B cell (primary cell): ENCODE data around the gene SNX24. TPM values are rescaled to one million over a fixed set of nuclear protein-coding genes. Genes with fewer than 3 reads are reported as not detected.

Experiments
- ATAC-seq: fragments of 200-7000 bp; cut with Tn5 transposase; one replicate; pipeline ENCODE4 v1.10.0; 2021; ENCODE audit warnings: low read depth, mild to moderate bottlenecking, moderate number of reproducible peaks, moderate library complexity
- CTCF ChIA-PET: fragments of 350-600 bp; sonication (Branson Sonifier 250); formaldehyde crosslinking; loops from one replicate; lab custom pipeline; 2021; ENCODE audit warnings: antibody characterized with exemption, inconsistent platforms; lab: Charles Lee
- POLR2A ChIA-PET: fragments of 350-600 bp; sonication (Branson Sonifier 250); formaldehyde crosslinking; loops from one replicate; lab custom pipeline; 2021; ENCODE audit warnings: antibody characterized with exemption; lab: Charles Lee
- DNase-seq: peaks from one replicate; pipeline ENCODE4 v3.0.0; 2013
- H2AFZ ChIP-seq: 2 replicates; pipeline ENCODE4 v1.6.1; 2012; ENCODE audit warnings: mild to moderate bottlenecking, low read depth, low read length; ENCODE audit not compliant: insufficient read depth, poor library complexity, severe bottlenecking
- H3K27ac ChIP-seq, 2 donors: 1 replicate in 1 of 2; 2 replicates in 1 of 2; pipeline ENCODE4 v1.5.1; 2012 to 2013; ENCODE audit warnings: low read length in 2 of 2, mild to moderate bottlenecking in 2 of 2, moderate library complexity in 1 of 2
- H3K27me3 ChIP-seq, 4 experiments: fragments of 200-600 bp in 1 of 4; sonication (generic) in 1 of 4; replicated peaks in 1 of 4; 1 replicate in 2 of 4; 2 replicates in 2 of 4; pipeline versions ENCODE4 v1.6.1 to v1.7.0; 2013 to 2016; ENCODE audit warnings: low read length in 3 of 4, mild to moderate bottlenecking in 2 of 4, mixed read lengths in 1 of 4, moderate library complexity in 1 of 4; ENCODE audit not compliant: insufficient read depth in 4 of 4, control insufficient read depth in 3 of 4; ENCODE audit errors: control extremely low read depth in 1 of 4
- H3K36me3 ChIP-seq, 2 experiments: replicated peaks in 1 of 2; 1 replicate in 1 of 2; 2 replicates in 1 of 2; pipeline versions ENCODE4 v1.6.1 to v1.7.1; 2013; ENCODE audit warnings: low read length in 1 of 2; ENCODE audit not compliant: insufficient read depth in 2 of 2, control insufficient read depth in 1 of 2; ENCODE audit errors: control extremely low read depth in 1 of 2, extremely low read depth in 1 of 2
- H3K4me1 ChIP-seq, 2 donors: fragments of 200-600 bp in 1 of 2; sonication (generic) in 1 of 2; 1 replicate in 1 of 2; 2 replicates in 1 of 2; pipeline versions ENCODE4 v1.5.1 to v1.6.1; 2013 to 2017; ENCODE audit warnings: low read length in 2 of 2; ENCODE audit not compliant: control insufficient read depth in 2 of 2, insufficient read depth in 2 of 2
- H3K4me2 ChIP-seq: replicated peaks from 2 replicates; pipeline ENCODE3; 2012; ENCODE audit warnings: mild to moderate bottlenecking, low read depth, low read length; ENCODE audit not compliant: poor library complexity, severe bottlenecking
- H3K4me3 ChIP-seq, 5 experiments: fragments of 200-600 bp in 1 of 5; sonication (generic) in 1 of 5; 1 replicate in 3 of 5; 2 replicates in 2 of 5; pipeline versions ENCODE4 v1.5.1 to v1.7.0; 2011 to 2016; ENCODE audit warnings: low read length in 4 of 5, mild to moderate bottlenecking in 4 of 5, low read depth in 2 of 5, control low read depth in 1 of 5, moderate library complexity in 1 of 5; ENCODE audit not compliant: insufficient read depth in 1 of 5; ENCODE audit errors: control extremely low read depth in 1 of 5, extremely low read depth in 1 of 5
- H3K79me2 ChIP-seq: fragments of 200-600 bp; sonication (generic); one replicate; pipeline ENCODE4 v1.6.0; 2016; ENCODE audit warnings: low read length; ENCODE audit not compliant: control insufficient read depth, insufficient read depth
- H3K9ac ChIP-seq: fragments of 200-600 bp; sonication (generic); 2 replicates; pipeline ENCODE4 v1.6.1; 2017; ENCODE audit warnings: mild to moderate bottlenecking, low read length, moderate library complexity
- H3K9me3 ChIP-seq, 3 donors: one replicate each; pipeline versions ENCODE4 v1.6.1 to v1.7.1; 2013; ENCODE audit warnings: low read length in 2 of 3; ENCODE audit not compliant: control insufficient read depth in 2 of 3, insufficient read depth in 1 of 3; ENCODE audit errors: control extremely low read depth in 1 of 3
- H4K20me1 ChIP-seq: 2 replicates; pipeline ENCODE4 v1.6.0; 2012; ENCODE audit warnings: mild to moderate bottlenecking, low read length; ENCODE audit not compliant: insufficient read depth, control insufficient read depth, poor library complexity, severe bottlenecking
- H3K27ac Mint-ChIP-seq: one replicate; pipeline ENCODE4 v1.8.0; 2021; ENCODE audit warnings: mixed read lengths
- H3K27me3 Mint-ChIP-seq: one replicate; pipeline ENCODE4 v1.8.0; 2021; ENCODE audit warnings: mixed read lengths
- H3K4me1 Mint-ChIP-seq: one replicate; pipeline ENCODE4 v1.8.0; 2021; ENCODE audit warnings: mixed read lengths
- H3K4me3 Mint-ChIP-seq: one replicate; pipeline ENCODE4 v1.8.0; 2021; ENCODE audit warnings: mixed read lengths
- H3K9me3 Mint-ChIP-seq: one replicate; pipeline ENCODE4 v1.8.0; 2022; ENCODE audit warnings: mixed read lengths; ENCODE audit not compliant: insufficient read depth
- EZH2 ChIP-seq: IDR thresholded peaks from 2 replicates; pipeline ENCODE4 v1.6.1; 2012; ENCODE audit warnings: borderline replicate concordance, low read depth, mild to moderate bottlenecking, moderate library complexity, low read length; ENCODE audit not compliant: insufficient read depth, poor library complexity, severe bottlenecking
- WGBS: methylation state at CpG from one replicate; pipeline ENCODE4 v1.1.5; 2013; ENCODE audit warnings: missing lambda C conversion rate; ENCODE audit not compliant: insufficient coverage; 5-methylcytosine and 5-hydroxymethylcytosine counted together
- intact Hi-C: fragments of 100-400 bp; cut with micrococcal nuclease; formaldehyde crosslinking; loops from one replicate; pipeline ENCODE4 v1.10.0; 2022
- polyA plus RNA-seq: library from polyadenylated mRNA; depleted of rRNA; stranded (reverse); fragments of >200 nt; gene quantifications from 2 replicates; pipeline ENCODE4 v1.2.3, GENCODE V29; 2012
- total RNA-seq, 2 donors: library from RNA; stranded (reverse); fragments of 120-200 nt in 1 of 2; gene quantifications; 1 replicate in 1 of 2; 2 replicates in 1 of 2; pipeline versions ENCODE4 v1.2.3 to v1.2.4, GENCODE V29; 2013 to 2022
- TF ChIP-seq, protein P1 (sequence below): fragments of 200-600 bp; IDR thresholded peaks from one replicate; pipeline ENCODE4 v1.8.0; 2022; ENCODE audit warnings: antibody characterized with exemption, mild to moderate bottlenecking

Gene SNX24
- total and polyA plus RNA-seq, 2 donors (not counting 1 experiment from before 2014, with no cell fraction given) = 1.1 to 9.3 TPM

DNA sequence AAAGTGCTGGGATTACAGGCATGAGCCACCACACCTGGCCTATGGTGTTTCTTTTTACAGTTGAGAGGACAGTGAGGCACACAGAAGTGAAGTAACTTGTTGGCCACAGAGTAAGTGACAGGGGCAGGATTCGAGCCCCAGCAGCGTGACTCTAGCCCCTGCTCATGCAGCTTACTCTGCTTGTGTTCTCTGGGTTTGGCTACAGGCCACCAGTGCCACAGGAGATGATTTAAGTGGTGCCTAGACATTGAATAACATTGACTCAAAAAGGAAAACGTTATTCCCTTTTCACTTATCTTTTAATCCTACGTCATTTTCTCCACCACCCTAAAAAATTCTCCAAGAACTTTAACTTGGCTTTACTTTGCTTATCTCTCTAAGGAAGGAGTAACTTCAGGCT lies 61.4 kb downstream of the SNX24 start:
- Mint-ChIP-seq H3K4me1 (peaks cover 7% of the 10 kb centered on the region), H3K27me3 (no peaks in the 10 kb centered on the region), H3K27ac (no peak overlapping the region), H3K4me3 (no peak overlapping the region), H3K9me3 (no peaks in the 10 kb centered on the region)
- H3K4me1 ChIP-seq = no peaks in the 10 kb centered on the region
- no peaks in the 10 kb centered on the region for H3K79me2 ChIP-seq
- CTCF ChIA-PET = no interaction called here
- H3K4me2 ChIP-seq = no peak overlapping the region
- intact Hi-C loops = no loop called here
- H3K27ac ChIP-seq = no peak overlapping the region
- TF ChIP-seq, protein P1, sequence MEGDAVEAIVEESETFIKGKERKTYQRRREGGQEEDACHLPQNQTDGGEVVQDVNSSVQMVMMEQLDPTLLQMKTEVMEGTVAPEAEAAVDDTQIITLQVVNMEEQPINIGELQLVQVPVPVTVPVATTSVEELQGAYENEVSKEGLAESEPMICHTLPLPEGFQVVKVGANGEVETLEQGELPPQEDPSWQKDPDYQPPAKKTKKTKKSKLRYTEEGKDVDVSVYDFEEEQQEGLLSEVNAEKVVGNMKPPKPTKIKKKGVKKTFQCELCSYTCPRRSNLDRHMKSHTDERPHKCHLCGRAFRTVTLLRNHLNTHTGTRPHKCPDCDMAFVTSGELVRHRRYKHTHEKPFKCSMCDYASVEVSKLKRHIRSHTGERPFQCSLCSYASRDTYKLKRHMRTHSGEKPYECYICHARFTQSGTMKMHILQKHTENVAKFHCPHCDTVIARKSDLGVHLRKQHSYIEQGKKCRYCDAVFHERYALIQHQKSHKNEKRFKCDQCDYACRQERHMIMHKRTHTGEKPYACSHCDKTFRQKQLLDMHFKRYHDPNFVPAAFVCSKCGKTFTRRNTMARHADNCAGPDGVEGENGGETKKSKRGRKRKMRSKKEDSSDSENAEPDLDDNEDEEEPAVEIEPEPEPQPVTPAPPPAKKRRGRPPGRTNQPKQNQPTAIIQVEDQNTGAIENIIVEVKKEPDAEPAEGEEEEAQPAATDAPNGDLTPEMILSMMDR = no peak
- no peak for TF ChIP-seq EZH2
- no peaks in the 10 kb centered on the region for H3K9me3 ChIP-seq
- no peaks in the 10 kb centered on the region for H4K20me1 ChIP-seq
- H3K9ac ChIP-seq = no peak overlapping the region
- WGBS = 79% methylated on average over 2 of the region's 4 CpGs
- DNase-seq (no peak), ATAC-seq (no peak)
- H3K4me3 ChIP-seq = no peak overlapping the region
- no peaks in the 10 kb centered on the region for H3K36me3 ChIP-seq
- POLR2A ChIA-PET = no interaction called here
- no peaks in the 10 kb centered on the region for H3K27me3 ChIP-seq
- H2AFZ ChIP-seq = no peak overlapping the region

DNA sequence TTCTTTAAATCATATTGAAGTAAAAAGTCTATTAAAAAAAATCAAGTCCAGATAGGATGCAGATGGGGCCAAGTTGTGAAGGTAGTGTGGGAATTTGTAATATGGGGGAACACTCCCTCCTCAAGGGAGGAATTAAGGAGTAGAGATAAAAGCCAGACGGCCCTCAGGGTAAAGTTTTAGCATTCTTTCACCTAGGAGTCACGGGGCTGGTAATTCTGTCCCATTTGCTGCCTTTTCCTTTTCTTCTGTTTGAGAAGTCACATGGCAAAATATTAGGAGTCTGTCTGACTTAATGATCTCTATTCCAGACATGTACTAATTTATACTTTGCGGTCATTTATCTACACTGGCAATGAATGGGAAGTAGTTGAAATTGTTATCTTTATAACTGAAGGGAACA lies 61.9 kb downstream of the SNX24 start:
- ATAC-seq (no peak), DNase-seq (no peak)
- Histone ChIP-seq H3K79me2 (no peaks in the 10 kb centered on the region), H3K9me3 (no peaks in the 10 kb centered on the region), H3K27me3 (no peaks in the 10 kb centered on the region), H3K4me3 (no peak overlapping the region), H3K9ac (no peak overlapping the region), H3K27ac (no peak overlapping the region), H4K20me1 (no peaks in the 10 kb centered on the region), H3K4me1 (no peaks in the 10 kb centered on the region), H3K36me3 (no peaks in the 10 kb centered on the region), H3K4me2 (no peak overlapping the region), H2AFZ (no peak overlapping the region)
- no peak for TF ChIP-seq EZH2
- TF ChIP-seq, protein P1 = no peak
- no peaks in the 10 kb centered on the region for H3K9me3 Mint-ChIP-seq
- peaks cover 5% of the 10 kb centered on the region for H3K4me1 Mint-ChIP-seq
- ChIA-PET POLR2A (no interaction called here), CTCF (no interaction called here)
- intact Hi-C loops = no loop called here
- H3K27ac Mint-ChIP-seq = no peak overlapping the region
- H3K4me3 Mint-ChIP-seq = no peak overlapping the region
- whole genome bisulfite sequencing = no CpG with 5 or more reads among the region's 3 CpGs
- no peaks in the 10 kb centered on the region for H3K27me3 Mint-ChIP-seq
